T-helper 2 cell treated with Interferon-gamma antibody and Interleukin-4, amounts not matched to agents 5 μg/mL and 100 μg/mL, for 36 hours (primary cell): ENCODE results near the gene DDX54.

Source experiments
- DNase-seq: peaks from one replicate; pipeline ENCODE4 v3.0.0; 2021; ENCODE audit warnings: low spot score
- H3K27ac Mint-ChIP-seq: one replicate; pipeline ENCODE4 v1.8.0; 2021; ENCODE audit warnings: mild to moderate bottlenecking, mixed read lengths
- H3K27me3 Mint-ChIP-seq: one replicate; pipeline ENCODE4 v1.8.0; 2021; ENCODE audit warnings: low read depth, mixed read lengths
- H3K36me3 Mint-ChIP-seq: one replicate; pipeline ENCODE4 v1.8.0; 2021; ENCODE audit warnings: low read depth, mixed read lengths
- H3K4me1 Mint-ChIP-seq: one replicate; pipeline ENCODE4 v1.8.0; 2021; ENCODE audit warnings: low read depth, mixed read lengths
- H3K4me3 Mint-ChIP-seq: one replicate; pipeline ENCODE4 v1.8.0; 2022; ENCODE audit warnings: mild to moderate bottlenecking, moderate library complexity, mixed read lengths
- H3K9me3 Mint-ChIP-seq: one replicate; pipeline ENCODE4 v1.8.0; 2021; ENCODE audit warnings: mixed read lengths

Gene DDX54

GRCh38 chr12:113155060-113155459 is 30.2 kb downstream of the DDX54 start:
- peaks cover 16% of the 10 kb centered on the region for H3K36me3 Mint-ChIP-seq
- no peaks in the 10 kb centered on the region for H3K9me3 Mint-ChIP-seq
- DNase-seq = no peak
- H3K27ac Mint-ChIP-seq = no peak overlapping the region
- H3K27me3 Mint-ChIP-seq = peaks cover 17% of the 10 kb centered on the region
- no peak overlapping the region for H3K4me3 Mint-ChIP-seq
- H3K4me1 Mint-ChIP-seq = peaks cover 13% of the 10 kb centered on the region

GRCh38 chr12:113154351-113154973 is 30.8 kb downstream of the DDX54 start:
- Mint-ChIP-seq H3K36me3 (peaks cover 15% of the 10 kb centered on the region), H3K27ac (no peak overlapping the region), H3K4me3 (peak overlapping the region; percentile 81), H3K4me1 (peaks cover 13% of the 10 kb centered on the region), H3K27me3 (peaks cover 20% of the 10 kb centered on the region), H3K9me3 (no peaks in the 10 kb centered on the region)
- DNase-seq = peak; percentile 12

- Mint-ChIP-seq H3K27me3 (peaks cover 20% of the 10 kb centered on the region), H3K36me3 (peaks cover 12% of the 10 kb centered on the region), H3K27ac (no peak overlapping the region), H3K4me3 (peak overlapping the region; percentile 81), H3K9me3 (no peaks in the 10 kb centered on the region), H3K4me1 (peaks cover 13% of the 10 kb centered on the region)
- DNase-seq = peak; percentile 59
These were observed 32.2 kb downstream of the DDX54 start for GRCh38 chr12:113152835-113153814.

GRCh38 chr12:113152196-113152834 is 33.0 kb downstream of the DDX54 start:
- peak overlapping the region; percentile 81 for H3K4me3 Mint-ChIP-seq
- DNase-seq = no peak
- H3K4me1 Mint-ChIP-seq = peaks cover 13% of the 10 kb centered on the region
- peaks cover 22% of the 10 kb centered on the region for H3K27me3 Mint-ChIP-seq
- peaks cover 8% of the 10 kb centered on the region for H3K36me3 Mint-ChIP-seq
- peak overlapping the region; percentile 45 for H3K27ac Mint-ChIP-seq
- no peaks in the 10 kb centered on the region for H3K9me3 Mint-ChIP-seq

GRCh38 chr12:113151655-113152054 is 33.6 kb downstream of the DDX54 start:
- peaks cover 2% of the 10 kb centered on the region for H3K36me3 Mint-ChIP-seq
- no peak overlapping the region for H3K27ac Mint-ChIP-seq
- peaks cover 13% of the 10 kb centered on the region for H3K4me1 Mint-ChIP-seq
- peaks cover 24% of the 10 kb centered on the region for H3K27me3 Mint-ChIP-seq
- H3K9me3 Mint-ChIP-seq = no peaks in the 10 kb centered on the region
- DNase-seq = no peak
- peak overlapping the region; percentile 81 for H3K4me3 Mint-ChIP-seq

- no peaks in the 10 kb centered on the region for H3K36me3 Mint-ChIP-seq
- H3K9me3 Mint-ChIP-seq = no peaks in the 10 kb centered on the region
- peaks cover 27% of the 10 kb centered on the region for H3K27me3 Mint-ChIP-seq
- H3K4me1 Mint-ChIP-seq = peaks cover 13% of the 10 kb centered on the region
- no peak within 1 kb of the TSS for H3K4me3 Mint-ChIP-seq
- no peak within 1 kb of the TSS for H3K27ac Mint-ChIP-seq
- DNase-seq = no peak
These were observed 35.7 kb downstream of the DDX54 start, which contains the start of gene CFAP73 for GRCh38 chr12:113149361-113150150. CFAP73 (plus strand) TSS chr12:113149724; CDS start chr12:113149858, 134 bp downstream.

GRCh38 chr12:113146999-113147398 is 38.3 kb downstream of the DDX54 start:
- no peak for DNase-seq
- peaks cover 2% of the 10 kb centered on the region for H3K4me1 Mint-ChIP-seq

GRCh38 chr12:113145720-113146551 is 39.3 kb downstream of the DDX54 start:
- Mint-ChIP-seq H3K4me1 (no peaks in the 10 kb centered on the region), H3K4me3 (no peak overlapping the region), H3K27ac (no peak overlapping the region), H3K27me3 (peaks cover 12% of the 10 kb centered on the region), H3K9me3 (no peaks in the 10 kb centered on the region), H3K36me3 (no peaks in the 10 kb centered on the region)
- no peak for DNase-seq

More at GRCh38 chr12:113146999-113147398, 38.3 kb downstream of the DDX54 start:
- no peak overlapping the region for H3K27ac Mint-ChIP-seq
- H3K4me3 Mint-ChIP-seq = no peak overlapping the region
- H3K9me3 Mint-ChIP-seq = no peaks in the 10 kb centered on the region
- peaks cover 15% of the 10 kb centered on the region for H3K27me3 Mint-ChIP-seq
- no peaks in the 10 kb centered on the region for H3K36me3 Mint-ChIP-seq

GRCh38 chr12:113144806-113145205 is 40.5 kb downstream of the DDX54 start:
- Mint-ChIP-seq H3K4me3 (no peak overlapping the region), H3K4me1 (no peaks in the 10 kb centered on the region), H3K27me3 (peaks cover 8% of the 10 kb centered on the region), H3K27ac (no peak overlapping the region), H3K36me3 (no peaks in the 10 kb centered on the region), H3K9me3 (no peaks in the 10 kb centered on the region)
- DNase-seq = no peak

- no peak overlapping the region for H3K27ac Mint-ChIP-seq
- no peaks in the 10 kb centered on the region for H3K36me3 Mint-ChIP-seq
- H3K4me3 Mint-ChIP-seq = no peak overlapping the region
- no peaks in the 10 kb centered on the region for H3K9me3 Mint-ChIP-seq
- DNase-seq = no peak
- no peaks in the 10 kb centered on the region for H3K4me1 Mint-ChIP-seq
- peaks cover 7% of the 10 kb centered on the region for H3K27me3 Mint-ChIP-seq
These were observed 41.3 kb downstream of the DDX54 start for GRCh38 chr12:113143959-113144358.

GRCh38 chr12:113142886-113143332 is 42.4 kb downstream of the DDX54 start:
- no peak for DNase-seq
- Mint-ChIP-seq H3K36me3 (no peaks in the 10 kb centered on the region), H3K27ac (no peak overlapping the region), H3K27me3 (peaks cover 7% of the 10 kb centered on the region), H3K9me3 (no peaks in the 10 kb centered on the region), H3K4me3 (no peak overlapping the region), H3K4me1 (no peaks in the 10 kb centered on the region)

GRCh38 chr12:113142173-113142885 is 42.9 kb downstream of the DDX54 start:
- Mint-ChIP-seq H3K4me1 (no peaks in the 10 kb centered on the region), H3K27me3 (peaks cover 5% of the 10 kb centered on the region), H3K27ac (no peak overlapping the region), H3K36me3 (no peaks in the 10 kb centered on the region), H3K4me3 (no peak overlapping the region), H3K9me3 (no peaks in the 10 kb centered on the region)
- DNase-seq = peak; percentile 13
